H9 (cell line): Measurements from ENCODE around the gene ASF1B. TPM values are rescaled to one million over a fixed set of nuclear protein-coding genes. Genes with fewer than 3 reads are reported as not detected.

Experiments used
- DNase-seq: peaks from one replicate; pipeline ENCODE4 v3.0.0-alpha.2; 2017
- H2AFZ ChIP-seq: one replicate; pipeline ENCODE4 v1.6.1; 2013; ENCODE audit warnings: mild to moderate bottlenecking, low read length, control low read depth, moderate library complexity
- H2AK5ac ChIP-seq: 2 replicates; pipeline ENCODE4 v1.6.1; 2013; ENCODE audit warnings: low read length, control low read depth, mixed read lengths; ENCODE audit not compliant: insufficient read length
- H2BK120ac ChIP-seq: one replicate; pipeline ENCODE4 v1.6.1; 2013; ENCODE audit warnings: low read depth, mild to moderate bottlenecking, low read length, control low read depth, inconsistent platforms; ENCODE audit not compliant: poor library complexity, severe bottlenecking
- H2BK12ac ChIP-seq: 2 replicates; pipeline ENCODE4 v1.6.1; 2013; ENCODE audit warnings: low read length, control low read depth, mixed read lengths, low read depth; ENCODE audit not compliant: insufficient read length
- H2BK15ac ChIP-seq: 2 replicates; pipeline ENCODE4 v1.6.1; 2013; ENCODE audit warnings: low read depth, low read length, control low read depth
- H2BK20ac ChIP-seq: one replicate; pipeline ENCODE4 v1.6.1; 2013; ENCODE audit warnings: low read depth, mild to moderate bottlenecking, low read length, control low read depth, inconsistent platforms; ENCODE audit not compliant: poor library complexity, severe bottlenecking
- H2BK5ac ChIP-seq: 2 replicates; pipeline ENCODE4 v1.6.1; 2013; ENCODE audit warnings: low read length, control low read depth, mixed read lengths; ENCODE audit not compliant: insufficient read length
- H3K14ac ChIP-seq: 2 replicates; pipeline ENCODE4 v1.6.1; 2013; ENCODE audit warnings: low read length, control low read depth; ENCODE audit not compliant: insufficient read depth
- H3K18ac ChIP-seq: 2 replicates; pipeline ENCODE4 v1.6.1; 2013; ENCODE audit warnings: low read depth, mild to moderate bottlenecking, mixed read lengths, low read length, control low read depth; ENCODE audit not compliant: insufficient read length
- H3K23ac ChIP-seq: 2 replicates; pipeline ENCODE4 v1.6.1; 2013; ENCODE audit warnings: low read length, control low read depth, mixed read lengths, low read depth; ENCODE audit not compliant: insufficient read length
- H3K23me2 ChIP-seq: 2 replicates; pipeline ENCODE4 v1.6.1; 2013; ENCODE audit warnings: low read depth, mild to moderate bottlenecking, mixed read lengths, low read length, control low read depth; ENCODE audit not compliant: insufficient read length, poor library complexity, severe bottlenecking
- H3K27ac ChIP-seq: 2 replicates; pipeline ENCODE4 v1.5.1; 2013; ENCODE audit warnings: low read length, control low read depth, mixed read lengths, low read depth; ENCODE audit not compliant: insufficient read length
- H3K27me3 ChIP-seq: 2 replicates; pipeline ENCODE4 v1.6.1; 2013; ENCODE audit warnings: low read length, control low read depth, inconsistent platforms; ENCODE audit not compliant: insufficient read depth
- H3K4ac ChIP-seq: 2 replicates; pipeline ENCODE4 v1.6.1; 2013; ENCODE audit warnings: low read depth, mild to moderate bottlenecking, control low read depth, inconsistent platforms, low read length, moderate library complexity
- H3K4me1 ChIP-seq: 2 replicates; pipeline ENCODE4 v1.6.1; 2013; ENCODE audit warnings: low read length, control low read depth, inconsistent platforms; ENCODE audit not compliant: insufficient read depth
- H3K4me2 ChIP-seq: 2 replicates; pipeline ENCODE4 v1.6.1; 2013; ENCODE audit warnings: low read length, control low read depth, mixed read lengths; ENCODE audit not compliant: insufficient read length, insufficient read depth
- H3K56ac ChIP-seq: 2 replicates; pipeline ENCODE4 v1.6.1; 2013; ENCODE audit warnings: low read depth, mild to moderate bottlenecking, mixed read lengths, low read length, control low read depth; ENCODE audit not compliant: insufficient read length
- H3K79me1 ChIP-seq: 2 replicates; pipeline ENCODE4 v1.6.1; 2013; ENCODE audit warnings: low read depth, mild to moderate bottlenecking, moderate library complexity, low read length, control low read depth, inconsistent platforms; ENCODE audit not compliant: insufficient read depth, poor library complexity, severe bottlenecking
- H3K79me2 ChIP-seq: 2 replicates; pipeline ENCODE4 v1.6.1; 2013; ENCODE audit warnings: low read length, control low read depth, inconsistent platforms; ENCODE audit not compliant: insufficient read depth
- H3K9ac ChIP-seq: 2 replicates; pipeline ENCODE4 v1.6.1; 2013; ENCODE audit warnings: low read length, control low read depth, mixed read lengths; ENCODE audit not compliant: insufficient read length; ENCODE audit errors: extremely low read depth
- H3K9me3 ChIP-seq: one replicate; pipeline ENCODE4 v1.6.1; 2013; ENCODE audit warnings: low read depth, low read length, inconsistent platforms; ENCODE audit not compliant: control insufficient read depth
- H3T11ph ChIP-seq: one replicate; pipeline ENCODE4 v1.6.1; 2013; ENCODE audit warnings: mild to moderate bottlenecking, low read length, control low read depth, inconsistent platforms
- H4K20me1 ChIP-seq: one replicate; pipeline ENCODE4 v1.6.1; 2013; ENCODE audit not compliant: control insufficient read depth, insufficient read length, insufficient read depth
- H4K5ac ChIP-seq: 2 replicates; pipeline ENCODE4 v1.6.1; 2013; ENCODE audit warnings: low read depth, mild to moderate bottlenecking, mixed read lengths, low read length, control low read depth; ENCODE audit not compliant: insufficient read length
- H4K8ac ChIP-seq: replicated peaks from 2 replicates; pipeline ENCODE4 v1.6.1; 2013; ENCODE audit warnings: low read length, control low read depth, mixed read lengths, low read depth; ENCODE audit not compliant: insufficient read length
- H4K91ac ChIP-seq: 2 replicates; pipeline ENCODE4 v1.6.1; 2013; ENCODE audit warnings: low read depth, mild to moderate bottlenecking, moderate library complexity, mixed read lengths, low read length, control low read depth; ENCODE audit not compliant: insufficient read length
- H3K27ac Mint-ChIP-seq, 3 experiments: 2 replicates in 2 of 3; 3 replicates in 1 of 3; pipeline ENCODE4 v1.8.0; 2020 to 2021; ENCODE audit warnings: mixed read lengths in 3 of 3, mild to moderate bottlenecking in 1 of 3, moderate library complexity in 1 of 3
- H3K27me3 Mint-ChIP-seq: 2 replicates; pipeline ENCODE4 v1.8.0; 2021; ENCODE audit warnings: low read depth, mild to moderate bottlenecking, moderate library complexity, mixed read lengths
- H3K36me3 Mint-ChIP-seq, 3 experiments: 2 replicates in 2 of 3; 3 replicates in 1 of 3; pipeline ENCODE4 v1.8.0; 2020 to 2021; ENCODE audit warnings: low read depth in 3 of 3, mixed read lengths in 3 of 3; ENCODE audit not compliant: insufficient read depth in 1 of 3
- H3K4me1 Mint-ChIP-seq, 2 experiments: 2 replicates each; pipeline ENCODE4 v1.8.0; 2020; ENCODE audit warnings: mixed read lengths in 2 of 2
- H3K4me3 Mint-ChIP-seq, 2 experiments: 2 replicates in 1 of 2; 3 replicates in 1 of 2; pipeline ENCODE4 v1.8.0; 2020 to 2021; ENCODE audit warnings: mild to moderate bottlenecking in 2 of 2, mixed read lengths in 2 of 2, moderate library complexity in 1 of 2
- H3K9me3 Mint-ChIP-seq, 2 experiments: 2 replicates in 1 of 2; 3 replicates in 1 of 2; pipeline ENCODE4 v1.8.0; 2020; ENCODE audit warnings: mild to moderate bottlenecking in 2 of 2, mixed read lengths in 2 of 2, moderate library complexity in 1 of 2
- CTCF ChIP-seq: fragments of 200-600 bp; sonication (generic); conservative IDR thresholded peaks from 3 replicates; pipeline ENCODE4 v1.8.0; 2021; ENCODE audit warnings: antibody characterized with exemption, mild to moderate bottlenecking
- WGBS: extraction: QIAGEN DNeasy Blood & Tissue Kit; methylation state at CpG from one replicate; pipeline ENCODE4 v1.1.7; 2013; ENCODE audit warnings: missing lambda C conversion rate, low lambda C conversion rate, mixed read lengths; ENCODE audit not compliant: insufficient read length; ENCODE audit errors: extremely low coverage; 5-methylcytosine and 5-hydroxymethylcytosine counted together
- total RNA-seq: library from RNA; stranded (reverse); gene quantifications from 2 replicates; pipeline ENCODE4 v1.2.1, GENCODE V29; 2021

Gene ASF1B
- total RNA-seq, 1 experiment from 2014 or later, result 46.6 TPM

- Mint-ChIP-seq H3K27ac (no peak overlapping the region), H3K36me3 (peaks cover 14 to 36% (median 29%) of the 10 kb centered on the region in 3 experiments), H3K27me3 (peaks cover 23% of the 10 kb centered on the region), H3K4me3 (peak overlapping the region; percentile 17 to 55; a peak in 3 of 5 replicates), H3K4me1 (peaks cover 12% of the 10 kb centered on the region in 2 experiments), H3K9me3 (peaks cover 13 to 15% of the 10 kb centered on the region in 2 experiments)
- H2BK20ac ChIP-seq, result no peak overlapping the region
- no peak overlapping the region for H2BK15ac ChIP-seq
- H4K5ac ChIP-seq, result no peak overlapping the region
- peaks cover 6% of the 10 kb centered on the region for H3K9me3 ChIP-seq
- no peak overlapping the region for H2AK5ac ChIP-seq
- H4K8ac ChIP-seq, result no peak overlapping the region
- H3K23ac ChIP-seq, result no peak overlapping the region
- H2AFZ ChIP-seq, result no peak overlapping the region
- H3K18ac ChIP-seq, result no peak overlapping the region
- H3K14ac ChIP-seq, result no peak overlapping the region
- no peak overlapping the region for H3T11ph ChIP-seq
- no peak overlapping the region for H4K91ac ChIP-seq
- peaks cover 8% of the 10 kb centered on the region for H3K23me2 ChIP-seq
- no peak overlapping the region for H3K9ac ChIP-seq
- no peaks in the 10 kb centered on the region for H3K27me3 ChIP-seq
- H3K27ac ChIP-seq, result no peak overlapping the region
- no CpG with 5 or more reads among the region's 9 CpGs for WGBS
- no peaks in the 10 kb centered on the region for H3K4me1 ChIP-seq
- H2BK5ac ChIP-seq, result no peak overlapping the region
- H2BK120ac ChIP-seq, result no peak overlapping the region
- H3K4me2 ChIP-seq, result no peak overlapping the region
- no peaks in the 10 kb centered on the region for H3K79me1 ChIP-seq
- no peaks in the 10 kb centered on the region for H3K79me2 ChIP-seq
- DNase-seq, result no peak
- H2BK12ac ChIP-seq, result no peak overlapping the region
- TF ChIP-seq CTCF, result no peak
- no peak overlapping the region for H3K4ac ChIP-seq
- H4K20me1 ChIP-seq, result no peaks in the 10 kb centered on the region
- H3K56ac ChIP-seq, result no peak overlapping the region
These were observed 43.1 kb downstream of the ASF1B start for GRCh38 chr19:14093117-14093823.
